Calu3 (cell line): ENCODE results near the gene PLCG2. TPM values are rescaled to one million over a fixed set of nuclear protein-coding genes. Genes with fewer than 3 reads are reported as not detected.

Source experiments
- BruUV-seq: library from RNA; stranded (reverse); fragments of 400-500 nt; replicated peaks from 2 replicates; lab custom pipeline; 2021; lab: Mats Ljungman, UMichigan
- CTCF ChIA-PET: fragments of 300-600 bp; sonication (Branson Sonifier 250); formaldehyde crosslinking; loops from one replicate; lab custom pipeline; 2022; ENCODE audit warnings: antibody characterized with exemption; lab: Charles Lee
- DNase-seq: peaks from one replicate; pipeline ENCODE4 v3.0.0; 2022
- H3K27ac Mint-ChIP-seq: one replicate; pipeline ENCODE4 v1.8.0; 2022; ENCODE audit warnings: mixed read lengths; ENCODE audit not compliant: unreplicated experiment
- H3K27me3 Mint-ChIP-seq: one replicate; pipeline ENCODE4 v1.8.0; 2022; ENCODE audit warnings: mixed read lengths; ENCODE audit not compliant: unreplicated experiment
- H3K36me3 Mint-ChIP-seq: one replicate; pipeline ENCODE4 v1.8.0; 2022; ENCODE audit warnings: mild to moderate bottlenecking, moderate library complexity, mixed read lengths; ENCODE audit not compliant: insufficient read depth, unreplicated experiment
- H3K4me1 Mint-ChIP-seq: one replicate; pipeline ENCODE4 v1.8.0; 2022; ENCODE audit warnings: mild to moderate bottlenecking, low read depth, mixed read lengths; ENCODE audit not compliant: unreplicated experiment
- H3K4me3 Mint-ChIP-seq: one replicate; pipeline ENCODE4 v1.8.0; 2022; ENCODE audit warnings: mild to moderate bottlenecking, low read depth, moderate library complexity, mixed read lengths; ENCODE audit not compliant: unreplicated experiment
- H3K9me3 Mint-ChIP-seq: one replicate; pipeline ENCODE4 v1.8.0; 2022; ENCODE audit warnings: low read depth, mixed read lengths; ENCODE audit not compliant: unreplicated experiment
- CTCF ChIP-seq: fragments of 200-600 bp; IDR thresholded peaks from one replicate; pipeline ENCODE4 v1.8.0; 2022; ENCODE audit warnings: antibody characterized with exemption; ENCODE audit not compliant: unreplicated experiment
- intact Hi-C: fragments of 100-400 bp; cut with micrococcal nuclease; formaldehyde crosslinking; loops from one replicate; pipeline ENCODE4 v1.10.0; 2022; ENCODE audit not compliant: unreplicated experiment
- total RNA-seq: library from RNA; stranded (reverse); gene quantifications from 2 replicates; pipeline ENCODE4 v1.2.3, GENCODE V29; 2022

The PLCG2 gene
- total RNA-seq, 1 experiment from 2014 or later = 3.4 TPM

GRCh38 chr16:82011199-82011641 is 232.1 kb downstream of the PLCG2 start, which contains the start of gene SDR42E1:
Gene SDR42E1, minus strand, starts transcription at chr16:82011470. Its CDS starts 10,612 bp downstream, at chr16:82000858.
- intact Hi-C loops = no loop called here
- CTCF ChIA-PET = interaction anchor here (0.9 to 1.5 kb wide), 2 partner anchors 14 to 219 kb away, joined by 4 to 5 read pairs; no protein-coding TSS in a partner anchor
- H3K27ac Mint-ChIP-seq = peak within 1 kb of the TSS; percentile 85

More at GRCh38 chr16:82011199-82011641, 232.1 kb downstream of the PLCG2 start, which contains the start of gene SDR42E1:
- Mint-ChIP-seq H3K9me3 (peaks cover 4% of the 10 kb centered on the region), H3K36me3 (peaks cover 35% of the 10 kb centered on the region), H3K27me3 (no peaks in the 10 kb centered on the region), H3K4me3 (peak within 1 kb of the TSS; percentile 96), H3K4me1 (peaks cover 58% of the 10 kb centered on the region)
- peak; percentile 89 for DNase-seq
- BruUV-seq = no TSS peak
- no peak for TF ChIP-seq CTCF

Other genes starting within 250 kb of the PLCG2 start
- 33.0 and 34.3 TPM in 2 replicates for gene SDR42E1, start 232.2 kb downstream of the PLCG2 start, total RNA-seq